Measurements from ENCODE around the gene ANK2.

- TF ChIP-seq CTCF (IDR thresholded peaks at IDR 0.05 in 4 of 5, conservative IDR thresholded peaks at IDR 0.05 in 1 of 5) (no peak), POLR2A (IDR thresholded peaks at IDR 0.05) (no peak)
Observed at GRCh38 chr4:113025416-113025815, 24.0 kb upstream of the ANK2 start.
